ENCODE measurements around the gene PTTG1IP. TPM values are rescaled to one million over a fixed set of nuclear protein-coding genes. Genes with fewer than 3 reads are reported as not detected.

The PTTG1IP gene
- total RNA-seq, 1 experiment from 2014 or later, result 427 TPM

DNA sequence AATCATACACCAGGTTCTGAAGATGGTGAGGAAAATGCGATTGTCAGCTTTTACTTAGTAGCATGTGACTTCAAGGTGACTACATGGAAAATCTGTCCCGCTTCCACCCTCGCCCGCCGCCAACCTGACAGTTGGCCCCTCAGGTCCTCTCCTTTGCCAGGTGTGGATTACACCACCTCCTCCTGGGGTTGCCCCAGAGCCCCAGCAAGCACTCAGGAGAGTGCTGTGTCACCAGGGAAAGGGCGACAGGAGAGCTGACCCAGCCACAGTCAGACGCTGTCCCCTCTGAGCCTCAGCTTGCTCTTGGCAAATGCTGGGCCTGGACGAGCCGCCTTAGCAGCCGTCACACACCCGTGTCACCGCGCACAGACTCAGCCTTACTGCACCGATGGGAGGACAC lies 17.9 kb downstream of the PTTG1IP start:
- DNase-seq (ENCODE audit: low read depth), result no peak
- in situ Hi-C loops (cut with HindIII; ENCODE audit: low pct_unique_long_range_greater_than_20kb, low sequenced_read_pairs), result no loop called here

GRCh38 chr21:44854664-44855446 lies 18.6 kb downstream of the PTTG1IP start:
- in situ Hi-C loops (cut with HindIII; ENCODE audit: low pct_unique_long_range_greater_than_20kb, low sequenced_read_pairs), result no loop called here
- no peak for DNase-seq (ENCODE audit: low read depth)

DNA sequence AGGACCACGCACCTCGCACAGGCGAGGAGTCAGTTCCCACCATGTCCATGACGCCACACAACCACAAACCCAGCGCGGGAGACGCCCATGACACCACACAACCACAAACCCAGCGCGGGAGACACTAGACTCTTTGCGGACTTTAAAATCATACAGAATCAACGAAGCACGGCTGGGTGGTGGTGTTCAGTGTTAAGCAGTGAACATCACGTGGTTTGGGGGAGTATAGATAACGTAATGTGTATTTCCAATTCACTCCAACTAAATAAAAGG lies 19.2 kb downstream of the PTTG1IP start:
- in situ Hi-C loops (cut with HindIII; ENCODE audit: low pct_unique_long_range_greater_than_20kb, low sequenced_read_pairs), result no loop called here

GRCh38 chr21:44853601-44854390 lies 19.7 kb downstream of the PTTG1IP start:
- DNase-seq (ENCODE audit: low read depth), result no peak
- in situ Hi-C loops (cut with HindIII; ENCODE audit: low pct_unique_long_range_greater_than_20kb, low sequenced_read_pairs), result no loop called here

More for the DNA sequence above, 19.2 kb downstream of the PTTG1IP start:
- DNase-seq (ENCODE audit: low read depth), result no peak

DNA sequence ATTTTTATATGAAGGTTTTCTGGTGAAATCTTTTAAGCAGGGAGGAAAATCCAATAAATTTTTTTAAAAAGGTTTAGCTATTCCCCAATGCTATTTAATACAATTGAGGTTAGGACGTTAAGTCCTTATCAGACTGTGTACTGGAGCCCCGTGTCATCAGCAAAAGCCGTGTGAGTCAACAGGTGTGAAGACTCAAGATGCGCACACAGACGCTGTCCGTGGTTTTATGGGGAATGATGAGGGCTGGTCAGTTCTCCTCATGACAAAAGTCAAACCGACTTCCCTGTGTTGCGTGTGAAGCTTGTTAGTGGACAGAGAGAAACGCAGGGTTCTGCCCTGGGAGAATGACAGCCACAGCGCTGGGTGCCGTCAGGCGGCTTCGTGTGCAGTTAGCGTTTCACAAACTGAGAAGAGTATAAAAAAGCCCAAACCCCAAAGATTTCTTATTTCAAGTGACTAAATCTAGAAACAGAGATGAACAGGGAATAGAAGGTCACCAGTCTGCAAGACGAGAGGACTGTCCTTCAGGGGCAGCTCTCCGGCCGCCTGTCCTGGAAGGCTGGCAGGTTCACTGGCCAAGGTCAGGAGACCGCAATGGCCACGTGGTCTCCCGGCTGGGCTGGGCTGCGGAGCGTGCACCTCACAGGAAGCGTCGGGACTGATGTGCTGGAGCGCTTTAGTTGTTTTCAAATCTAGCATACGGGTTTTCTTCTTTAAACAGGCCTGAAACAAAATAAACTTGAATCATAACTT lies 22.4 kb downstream of the PTTG1IP start:
- no peak for DNase-seq (ENCODE audit: low read depth)
- in situ Hi-C loops (cut with HindIII; ENCODE audit: low pct_unique_long_range_greater_than_20kb, low sequenced_read_pairs), result no loop called here

- in situ Hi-C loops (cut with HindIII; ENCODE audit: low pct_unique_long_range_greater_than_20kb, low sequenced_read_pairs), result no loop called here
- no peak for DNase-seq (ENCODE audit: low read depth)
These were observed 23.2 kb downstream of the PTTG1IP start for GRCh38 chr21:44850208-44850800.

- in situ Hi-C loops (cut with HindIII; ENCODE audit: low pct_unique_long_range_greater_than_20kb, low sequenced_read_pairs), result no loop called here
- no peak for DNase-seq (ENCODE audit: low read depth)
These were observed 23.8 kb downstream of the PTTG1IP start for GRCh38 chr21:44849616-44850130.

GRCh38 chr21:44848821-44849521 lies 24.5 kb downstream of the PTTG1IP start:
- no peak for DNase-seq (ENCODE audit: low read depth)
- in situ Hi-C loops (cut with HindIII; ENCODE audit: low pct_unique_long_range_greater_than_20kb, low sequenced_read_pairs), result no loop called here

DNA sequence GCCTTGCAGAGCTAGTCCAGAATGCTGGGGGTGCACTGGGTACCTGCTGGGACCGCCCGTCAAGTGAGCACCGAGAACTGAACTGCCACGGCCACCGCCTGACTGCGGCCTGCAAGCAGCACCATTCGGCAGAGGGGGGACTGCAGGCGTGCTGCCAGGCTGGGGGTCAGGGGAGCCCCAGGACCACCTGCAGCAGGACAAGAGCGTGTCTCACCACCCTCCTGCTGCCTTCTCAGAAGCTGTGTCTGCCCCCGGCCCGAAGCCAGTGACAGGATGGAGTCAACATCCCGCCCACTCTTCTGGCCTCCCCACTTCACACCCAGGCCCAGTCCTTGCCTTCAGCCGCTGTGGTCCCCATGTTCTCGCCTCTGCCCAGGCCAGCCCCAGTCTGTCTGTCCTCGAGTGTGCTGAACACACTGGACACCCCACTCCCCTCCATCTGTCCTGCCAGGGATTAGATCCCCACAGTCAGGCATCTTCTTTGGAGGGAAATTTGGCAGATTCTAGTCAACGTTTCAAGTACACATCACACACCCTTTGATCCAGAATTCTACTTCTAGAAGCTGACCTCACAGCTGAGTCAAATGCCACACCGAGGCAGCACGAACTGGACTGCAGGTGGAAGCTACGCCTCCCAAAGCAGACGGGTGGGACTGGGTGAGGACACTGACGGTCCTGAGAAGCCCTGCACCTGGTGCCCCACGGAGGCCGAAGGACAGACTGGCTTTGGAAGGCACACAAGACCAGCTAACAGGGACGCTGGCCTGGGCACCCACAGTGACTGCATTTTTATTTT lies 26.0 kb downstream of the PTTG1IP start:
- in situ Hi-C loops (cut with HindIII; ENCODE audit: low pct_unique_long_range_greater_than_20kb, low sequenced_read_pairs), result no loop called here
- no peak for DNase-seq (ENCODE audit: low read depth)

- no peak for DNase-seq (ENCODE audit: low read depth)
- in situ Hi-C loops (cut with HindIII; ENCODE audit: low pct_unique_long_range_greater_than_20kb, low sequenced_read_pairs), result no loop called here
These were observed 26.8 kb downstream of the PTTG1IP start for GRCh38 chr21:44846485-44847260.

- no peak for DNase-seq (ENCODE audit: low read depth)
- in situ Hi-C loops (cut with HindIII; ENCODE audit: low pct_unique_long_range_greater_than_20kb, low sequenced_read_pairs), result no loop called here
These were observed 27.3 kb downstream of the PTTG1IP start for GRCh38 chr21:44846224-44846484.

DNA sequence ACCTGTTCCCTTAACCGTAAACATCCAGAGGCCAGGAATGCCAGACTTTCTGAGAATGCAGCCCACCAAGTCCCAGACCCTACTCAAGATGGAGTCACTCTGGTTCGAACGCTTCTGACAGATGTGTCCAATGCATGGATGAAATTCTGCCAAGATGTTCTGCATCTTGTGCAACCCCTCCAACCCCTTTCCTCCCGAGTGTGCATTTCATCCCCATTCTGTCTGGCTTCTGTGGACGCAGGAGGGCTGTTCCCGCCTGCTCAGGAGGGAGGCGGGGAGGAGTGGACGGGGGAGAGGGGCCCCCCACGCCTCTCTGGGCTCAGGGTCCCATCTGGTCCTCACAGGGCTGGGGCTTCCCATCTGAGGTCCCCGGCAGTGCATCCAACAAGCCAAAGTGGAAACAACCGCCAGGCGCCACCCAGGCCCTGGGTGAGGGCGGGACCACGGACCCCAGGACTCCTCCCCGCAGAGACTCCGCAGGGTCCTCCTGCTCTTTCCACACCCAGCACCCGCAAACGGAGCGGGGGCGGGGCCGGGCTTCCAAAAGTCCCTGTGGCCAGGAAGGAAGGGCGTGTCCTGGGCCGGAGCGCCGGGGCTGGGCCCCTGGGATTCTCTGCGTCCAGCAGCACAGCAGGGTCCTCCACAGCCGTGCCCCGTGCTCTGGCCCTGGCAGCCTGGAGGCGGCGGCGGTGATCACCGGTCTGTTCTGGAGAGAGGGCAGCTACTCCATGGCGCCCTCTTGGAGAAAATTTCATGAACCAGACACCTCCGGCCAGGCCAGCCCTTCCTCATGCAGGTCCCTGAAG lies 27.9 kb downstream of the PTTG1IP start:
- in situ Hi-C loops (cut with HindIII; ENCODE audit: low pct_unique_long_range_greater_than_20kb, low sequenced_read_pairs), result no loop called here
- peak; percentile 68 for DNase-seq (ENCODE audit: low read depth)

DNA sequence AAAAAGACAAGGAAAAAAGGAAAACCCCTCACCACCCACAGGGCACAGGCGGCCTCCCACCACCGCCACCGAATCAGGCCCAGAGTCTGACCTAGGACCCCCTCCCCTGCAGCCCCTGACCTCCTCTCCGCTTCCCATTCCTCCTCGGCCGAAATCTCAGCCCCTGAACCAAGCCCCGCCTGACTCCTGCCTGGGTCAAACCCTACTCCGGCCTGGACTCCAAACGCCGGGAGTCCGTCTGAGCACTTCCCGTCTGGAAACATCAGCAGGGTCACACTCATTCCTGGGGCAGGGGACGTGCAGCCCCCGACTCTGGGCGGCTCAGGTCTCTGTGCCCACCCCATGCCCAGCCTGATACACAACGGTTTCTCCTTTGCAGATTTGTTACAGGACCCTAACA lies 29.2 kb downstream of the PTTG1IP start:
- in situ Hi-C loops (cut with HindIII; ENCODE audit: low pct_unique_long_range_greater_than_20kb, low sequenced_read_pairs), result no loop called here

GRCh38 chr21:44842721-44843445 lies 30.6 kb downstream of the PTTG1IP start:
- no peak for DNase-seq (ENCODE audit: low read depth)
- in situ Hi-C loops (cut with HindIII; ENCODE audit: low pct_unique_long_range_greater_than_20kb, low sequenced_read_pairs), result no loop called here

More for the DNA sequence above, 29.2 kb downstream of the PTTG1IP start:
- no peak for DNase-seq (ENCODE audit: low read depth)

- no peak for DNase-seq (ENCODE audit: low read depth)
- in situ Hi-C loops (cut with HindIII; ENCODE audit: low pct_unique_long_range_greater_than_20kb, low sequenced_read_pairs), result no loop called here
These were observed 31.4 kb downstream of the PTTG1IP start for GRCh38 chr21:44842087-44842486.

Data from Caki2 (cell line).